Heart left ventricle (tissue), 16 donors: Measurements from ENCODE around the gene FLNB. TPM values are rescaled to one million over a fixed set of nuclear protein-coding genes. Genes with fewer than 3 reads are reported as not detected.
A peak's percentile ranks its signal among the peaks of the same experiment; 100 is the strongest.
"Not testable (repeated sequence)": the region's sequence is repeated elsewhere in the genome, so short reads cannot be mapped to it uniquely, and the experiment has no call there.

Experiments used
- ATAC-seq, 4 donors: fragments of 200-7000 bp; cut with Tn5 transposase; one replicate each; pipeline ENCODE4 v1.9.1; 2020 to 2022; ENCODE audit warnings: moderate library complexity in 4 of 4, mild to moderate bottlenecking in 3 of 4, moderate number of reproducible peaks in 1 of 4
- DNase-seq, 5 donors: peaks; one replicate each; pipeline ENCODE4 v3.0.0-alpha.2; 2020
- H3K27ac ChIP-seq, 12 donors: fragments of 200-600 bp; sonication (generic) in 4 of 12; one replicate each; pipeline versions ENCODE4 v1.5.0 to v1.8.0; 2016 to 2022; ENCODE audit warnings: mild to moderate bottlenecking in 2 of 12
- H3K27me3 ChIP-seq, 9 donors: fragments of 200-600 bp; sonication (generic) in 2 of 9; one replicate each; pipeline versions ENCODE4 v1.5.1 to v1.8.0; 2016 to 2022; ENCODE audit warnings: mild to moderate bottlenecking in 3 of 9
- H3K36me3 ChIP-seq, 9 donors: fragments of 200-600 bp; sonication (generic) in 2 of 9; one replicate each; pipeline versions ENCODE4 v1.5.0 to v1.8.0; 2018 to 2022; ENCODE audit warnings: mild to moderate bottlenecking in 2 of 9
- H3K4me1 ChIP-seq, 12 donors: fragments of 200-600 bp; sonication (generic) in 4 of 12; one replicate each; pipeline versions ENCODE4 v1.5.0 to v1.8.0; 2016 to 2022; ENCODE audit warnings: mild to moderate bottlenecking in 3 of 12
- H3K4me3 ChIP-seq, 12 donors: fragments of 200-600 bp; sonication (generic) in 4 of 12; one replicate each; pipeline versions ENCODE4 v1.5.0 to v1.8.0; 2017 to 2022; ENCODE audit warnings: mild to moderate bottlenecking in 9 of 12, moderate library complexity in 4 of 12
- H3K9me3 ChIP-seq, 12 donors: fragments of 200-600 bp; sonication (generic) in 4 of 12; one replicate each; pipeline versions ENCODE4 v1.5.0 to v1.8.0; 2016 to 2022; ENCODE audit warnings: mild to moderate bottlenecking in 1 of 12
- POLR2A ChIP-seq, 2 donors: fragments of 450-650 bp; IDR thresholded peaks; one replicate each; pipeline ENCODE4 v1.6.1; 2017; ENCODE audit warnings: antibody characterized with exemption in 2 of 2, mild to moderate bottlenecking in 2 of 2, moderate library complexity in 2 of 2
- WGBS, 4 donors: extraction: QIAGEN DNeasy Blood & Tissue Kit in 2 of 4; methylation state at CpG; one replicate each; pipeline versions ENCODE4 v1.1.5 to v1.1.7; 2013 to 2018; 5-methylcytosine and 5-hydroxymethylcytosine counted together
- intact Hi-C, 10 donors: fragments of 100-400 bp; cut with DNase I; formaldehyde crosslinking; loops; one replicate each; pipeline versions ENCODE4 v1.11.1 to v1.14.2; 2022
- polyA plus RNA-seq, 2 donors: library from polyadenylated mRNA; stranded (reverse); fragments of 200-250 nt; gene quantifications; one replicate each; pipeline ENCODE4 v1.2.3, GENCODE V29; 2013
- total RNA-seq, 9 donors: library from RNA; depleted of rRNA in 2 of 9; stranded (reverse); fragments of >200 nt in 2 of 9; fragmentation: NEBNext Ultra II Directional in 3 of 9; extraction: Animal tissue kit (Norgen Biotek cat#: 25700) in 3 of 9; gene quantifications; one replicate each; pipeline versions ENCODE4 v1.1.0 to v1.2.4, GENCODE V29; 2016 to 2023
- TF ChIP-seq, protein P1 (sequence below), 12 donors: fragments of 200-600 bp; sonication (generic) in 4 of 12; IDR thresholded peaks; one replicate each; pipeline versions ENCODE4 v1.5.0 to v1.8.0; 2018 to 2022; ENCODE audit warnings: antibody characterized with exemption in 12 of 12, mild to moderate bottlenecking in 5 of 12
- donor health status: ischemic (EF 13 %, LVEDD 7.1; RV severe dilation, severe dysfunction).
- donor health status: healthy with polysubstance abuse.
- donor health status: DM: no; HTN: yes; CAD: no.
- donor health status: DM: no; HTN: no; CAD: no.
- donor health status: ischemic (EF 25% LVEDD 6.9; RV normal size, moderate dysfunction).
- donor health status: ischemic (EF 25% LVEDD 5.7; RV mildly dilated, moderate dysfunction).
- donor health status: healthy.
- donor health status: DM: yes; HTN: yes; CAD: no.
- donor health status: ischemic (EF 35%, LVEDD 5.7; RV mildly dilated, moderate dysfunction).
- donor health status: nonischemic (EF 11% LVEDD 7.7; RV severe dilation, severe dysfunction).
- donor health status: DM: yes; HTN: yes; CAD: no.
- donor health status: PGD.
- donor health status: ischemic (EF 29% LVEDD 5.4; RV normal size, mild dysfunction).
- donor health status: nonischemic (EF 23%, LVEDD 6.1; RV moderate dilation, normal function).

FLNB gene
- total and polyA plus RNA-seq, 11 donors = 30.5 to 75.6 (median 40.6) TPM

DNA sequence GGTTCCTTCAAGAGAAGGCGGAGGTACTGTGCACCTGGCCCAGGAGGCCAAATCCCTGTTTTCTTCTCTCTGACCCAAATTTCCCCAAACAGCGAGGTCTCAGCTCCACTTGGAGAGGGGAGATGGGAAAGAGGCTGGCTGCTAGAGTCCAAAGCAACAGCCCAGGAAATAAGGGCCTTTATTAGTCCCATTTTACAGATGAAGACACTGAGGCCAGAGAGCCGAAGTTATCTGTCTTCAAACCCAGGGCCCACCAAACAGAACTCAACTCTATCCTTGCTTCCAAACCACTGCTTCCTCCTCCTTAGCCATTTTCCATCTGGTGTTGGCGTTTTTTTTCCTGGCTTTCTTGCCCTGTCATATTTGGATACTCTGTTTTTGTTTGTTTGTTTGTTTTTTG, 22.0 kb upstream of the FLNB start:
- H3K36me3 ChIP-seq = no peaks in the 10 kb centered on the region
- H3K27me3 ChIP-seq = no peaks in the 10 kb centered on the region
- intact Hi-C loops = no loop called here
- H3K4me1 ChIP-seq = peaks cover 4 to 38% (median 11%) of the 10 kb centered on the region in 12 donors
- TF ChIP-seq, protein P1, sequence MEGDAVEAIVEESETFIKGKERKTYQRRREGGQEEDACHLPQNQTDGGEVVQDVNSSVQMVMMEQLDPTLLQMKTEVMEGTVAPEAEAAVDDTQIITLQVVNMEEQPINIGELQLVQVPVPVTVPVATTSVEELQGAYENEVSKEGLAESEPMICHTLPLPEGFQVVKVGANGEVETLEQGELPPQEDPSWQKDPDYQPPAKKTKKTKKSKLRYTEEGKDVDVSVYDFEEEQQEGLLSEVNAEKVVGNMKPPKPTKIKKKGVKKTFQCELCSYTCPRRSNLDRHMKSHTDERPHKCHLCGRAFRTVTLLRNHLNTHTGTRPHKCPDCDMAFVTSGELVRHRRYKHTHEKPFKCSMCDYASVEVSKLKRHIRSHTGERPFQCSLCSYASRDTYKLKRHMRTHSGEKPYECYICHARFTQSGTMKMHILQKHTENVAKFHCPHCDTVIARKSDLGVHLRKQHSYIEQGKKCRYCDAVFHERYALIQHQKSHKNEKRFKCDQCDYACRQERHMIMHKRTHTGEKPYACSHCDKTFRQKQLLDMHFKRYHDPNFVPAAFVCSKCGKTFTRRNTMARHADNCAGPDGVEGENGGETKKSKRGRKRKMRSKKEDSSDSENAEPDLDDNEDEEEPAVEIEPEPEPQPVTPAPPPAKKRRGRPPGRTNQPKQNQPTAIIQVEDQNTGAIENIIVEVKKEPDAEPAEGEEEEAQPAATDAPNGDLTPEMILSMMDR (IDR thresholded peaks at IDR 0.05) = no peak
- TF ChIP-seq POLR2A (IDR thresholded peaks at IDR 0.05) = no peak
- no peak overlapping the region for H3K27ac ChIP-seq
- DNase-seq (no peak), ATAC-seq (no peak)
- H3K9me3 ChIP-seq = no peaks in the 10 kb centered on the region
- no peak overlapping the region for H3K4me3 ChIP-seq
- 96 to 98% (median 97%) methylated on average over 4 of the region's 4 CpGs for WGBS, 4 donors

DNA sequence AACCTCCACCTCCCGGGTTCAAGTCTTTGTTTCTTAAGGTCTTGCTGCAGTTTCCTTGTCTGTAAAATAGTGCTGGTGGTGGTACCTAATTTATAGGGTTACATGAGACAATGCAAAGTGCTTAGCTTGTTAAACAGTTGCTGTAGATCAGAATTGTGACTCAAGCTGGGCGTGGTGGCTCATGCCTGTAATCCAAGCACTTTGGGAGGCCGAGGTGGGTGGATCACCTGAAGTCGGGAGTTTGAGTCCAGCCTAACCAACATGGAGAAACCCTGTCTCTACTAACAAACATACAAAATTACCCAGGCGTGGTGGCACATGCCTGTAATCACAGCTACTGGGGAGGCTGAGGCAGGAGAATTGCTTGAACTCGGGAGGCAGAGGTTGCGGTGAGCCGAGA, 19.0 kb upstream of the FLNB start:
- WGBS, 4 donors = 81 to 91% (median 85%) methylated on average over 8 of the region's 8 CpGs
- H3K4me1 ChIP-seq, DNase-seq, H3K9me3 ChIP-seq, intact Hi-C loops, H3K36me3 ChIP-seq, H3K27me3 ChIP-seq, H3K4me3 ChIP-seq, ATAC-seq, H3K27ac ChIP-seq: not testable (repeated sequence)

DNA sequence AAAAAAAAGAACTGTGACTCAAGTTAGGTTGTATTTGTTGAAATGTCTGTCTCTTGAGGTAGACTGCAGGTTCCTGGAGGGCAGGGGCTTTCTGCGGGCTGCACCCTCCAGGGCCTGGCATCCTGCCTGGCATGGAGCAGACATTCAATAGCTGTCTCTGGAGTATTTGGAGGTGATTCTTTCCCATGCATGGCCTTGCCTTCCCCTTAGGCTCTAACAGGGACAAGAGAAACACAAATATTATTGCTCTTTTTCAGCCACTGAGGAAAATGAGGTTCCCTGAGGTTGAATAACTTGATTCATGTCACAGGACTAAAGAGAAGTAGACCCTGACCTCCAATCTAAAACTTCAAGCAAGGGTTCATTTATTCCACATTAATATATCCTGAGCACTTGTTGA, 18.6 kb upstream of the FLNB start:
- Histone ChIP-seq H3K9me3 (no peaks in the 10 kb centered on the region), H3K27me3 (no peaks in the 10 kb centered on the region), H3K27ac (no peak overlapping the region), H3K36me3 (no peaks in the 10 kb centered on the region), H3K4me1 (peaks cover 0 to 4% (median 0%) of the 10 kb centered on the region in 12 donors), H3K4me3 (no peak overlapping the region)
- no peak for DNase-seq
- intact Hi-C loops = no loop called here
- TF ChIP-seq, protein P1 (IDR thresholded peaks at IDR 0.05) = no peak
- no peak for TF ChIP-seq POLR2A (IDR thresholded peaks at IDR 0.05)
- no peak for ATAC-seq
- 86 to 100% (median 93%) methylated on average over 1 of the region's 1 CpG for WGBS, 4 donors

DNA sequence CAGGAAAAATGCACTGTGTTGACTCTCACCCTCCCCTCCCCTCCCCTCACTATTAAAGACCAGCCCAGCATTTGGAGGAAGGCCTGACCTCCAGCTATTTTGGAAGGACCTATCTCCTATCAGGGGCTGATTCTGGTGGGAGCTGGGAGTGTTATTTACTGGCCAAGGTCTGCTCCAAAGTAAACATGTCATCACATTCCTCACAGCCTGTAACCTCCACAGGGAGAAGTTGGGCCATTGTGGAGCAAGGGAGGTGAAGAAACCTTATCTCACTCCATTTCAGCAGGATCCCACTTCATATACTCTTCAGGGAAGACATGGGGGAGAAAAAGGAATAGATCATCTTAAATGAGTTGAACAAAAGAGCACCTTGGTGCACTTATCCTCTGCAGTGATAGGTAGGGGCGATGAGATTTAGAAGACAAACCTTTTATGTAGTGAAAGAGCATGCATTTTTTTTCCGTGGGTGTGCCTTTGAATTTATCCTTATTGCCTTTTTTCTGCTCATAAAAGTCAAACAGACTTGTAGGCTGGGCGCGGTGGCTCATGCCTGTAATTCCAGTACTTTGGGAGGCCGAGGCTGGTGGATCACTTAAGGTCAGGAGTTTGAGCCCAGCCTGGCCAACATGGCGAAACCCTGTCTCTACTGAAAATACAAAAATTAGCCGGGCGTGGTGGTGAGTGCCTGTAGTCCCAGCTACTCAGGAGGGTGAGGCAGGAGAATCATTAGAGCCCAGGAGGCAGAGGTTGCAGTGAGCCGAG, 15.6 kb upstream of the FLNB start:
- ATAC-seq (peak in 1 of 4 donors; percentile 47), DNase-seq (no peak)
- peaks cover 0 to 4% (median 0%) of the 10 kb centered on the region in 12 donors for H3K4me1 ChIP-seq
- no peak overlapping the region for H3K27ac ChIP-seq
- H3K36me3 ChIP-seq = no peaks in the 10 kb centered on the region
- intact Hi-C loops = no loop called here
- no peak overlapping the region for H3K4me3 ChIP-seq
- no peaks in the 10 kb centered on the region for H3K9me3 ChIP-seq
- 87 to 95% (median 90%) methylated on average over 9 of the region's 9 CpGs for WGBS, 4 donors
- TF ChIP-seq, protein P1 (IDR thresholded peaks at IDR 0.05) = no peak
- TF ChIP-seq POLR2A (IDR thresholded peaks at IDR 0.05) = no peak
- H3K27me3 ChIP-seq = no peaks in the 10 kb centered on the region
